ENCODE data around the gene CRTC3. TPM values are rescaled to one million over a fixed set of nuclear protein-coding genes. Genes with fewer than 3 reads are reported as not detected.

CRTC3 gene, protein sequence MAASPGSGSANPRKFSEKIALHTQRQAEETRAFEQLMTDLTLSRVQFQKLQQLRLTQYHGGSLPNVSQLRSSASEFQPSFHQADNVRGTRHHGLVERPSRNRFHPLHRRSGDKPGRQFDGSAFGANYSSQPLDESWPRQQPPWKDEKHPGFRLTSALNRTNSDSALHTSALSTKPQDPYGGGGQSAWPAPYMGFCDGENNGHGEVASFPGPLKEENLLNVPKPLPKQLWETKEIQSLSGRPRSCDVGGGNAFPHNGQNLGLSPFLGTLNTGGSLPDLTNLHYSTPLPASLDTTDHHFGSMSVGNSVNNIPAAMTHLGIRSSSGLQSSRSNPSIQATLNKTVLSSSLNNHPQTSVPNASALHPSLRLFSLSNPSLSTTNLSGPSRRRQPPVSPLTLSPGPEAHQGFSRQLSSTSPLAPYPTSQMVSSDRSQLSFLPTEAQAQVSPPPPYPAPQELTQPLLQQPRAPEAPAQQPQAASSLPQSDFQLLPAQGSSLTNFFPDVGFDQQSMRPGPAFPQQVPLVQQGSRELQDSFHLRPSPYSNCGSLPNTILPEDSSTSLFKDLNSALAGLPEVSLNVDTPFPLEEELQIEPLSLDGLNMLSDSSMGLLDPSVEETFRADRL
- total RNA-seq (2012; rRNA removed) = 10.9 and 11.6 TPM in 2 replicates

GRCh38 chr15:90529371-90530249, at the start of gene CRTC3:
Gene CRTC3 (plus strand): TSS chr15:90529923. CDS start chr15:90530072, 149 bp downstream.
- Histone ChIP-seq H3K36me3 (ENCODE audit: insufficient read depth, low read length) (no peaks in the 10 kb centered on the region), H3K27me3 (ENCODE audit: control insufficient read depth, insufficient read depth, low read length) (no peaks in the 10 kb centered on the region)

GRCh38 chr15:90481023-90481422, 48.7 kb upstream of the CRTC3 start:
- Histone ChIP-seq H3K27me3 (ENCODE audit: control insufficient read depth, insufficient read depth, low read length) (no peaks in the 10 kb centered on the region), H3K4me1 (ENCODE audit: control insufficient read depth, insufficient read depth, low read length) (no peaks in the 10 kb centered on the region), H3K9me3 (replicated peaks; ENCODE audit: low read length) (no peaks in the 10 kb centered on the region), H3K4me3 (ENCODE audit: low read length) (no peak overlapping the region), H3K36me3 (ENCODE audit: insufficient read depth, low read length) (peaks cover 90% of the 10 kb centered on the region), H3K4me2 (ENCODE audit: low read length) (no peak overlapping the region), H3K9ac (ENCODE audit: low read depth, low read length) (no peak overlapping the region)

More at GRCh38 chr15:90529371-90530249, at the start of gene CRTC3:
- peak within 1 kb of the TSS; percentile 82 for H3K4me3 ChIP-seq (ENCODE audit: low read length)
- peak within 1 kb of the TSS; percentile 90 for H3K9ac ChIP-seq (ENCODE audit: low read depth, low read length)
- peak within 1 kb of the TSS; percentile 92 for H3K4me2 ChIP-seq (ENCODE audit: low read length)
- H3K9me3 ChIP-seq (replicated peaks; ENCODE audit: low read length) = no peaks in the 10 kb centered on the region
- H3K4me1 ChIP-seq (ENCODE audit: control insufficient read depth, insufficient read depth, low read length) = peaks cover 14% of the 10 kb centered on the region

- H3K4me1 ChIP-seq (ENCODE audit: control insufficient read depth, insufficient read depth, low read length) = no peaks in the 10 kb centered on the region
- no peak overlapping the region for H3K4me2 ChIP-seq (ENCODE audit: low read length)
- H3K27me3 ChIP-seq (ENCODE audit: control insufficient read depth, insufficient read depth, low read length) = no peaks in the 10 kb centered on the region
- H3K9ac ChIP-seq (ENCODE audit: low read depth, low read length) = no peak overlapping the region
- no peak overlapping the region for H3K4me3 ChIP-seq (ENCODE audit: low read length)
- H3K9me3 ChIP-seq (replicated peaks; ENCODE audit: low read length) = no peaks in the 10 kb centered on the region
- peaks cover 90% of the 10 kb centered on the region for H3K36me3 ChIP-seq (ENCODE audit: insufficient read depth, low read length)
These were observed 47.4 kb upstream of the CRTC3 start for GRCh38 chr15:90482124-90483011.

DNA sequence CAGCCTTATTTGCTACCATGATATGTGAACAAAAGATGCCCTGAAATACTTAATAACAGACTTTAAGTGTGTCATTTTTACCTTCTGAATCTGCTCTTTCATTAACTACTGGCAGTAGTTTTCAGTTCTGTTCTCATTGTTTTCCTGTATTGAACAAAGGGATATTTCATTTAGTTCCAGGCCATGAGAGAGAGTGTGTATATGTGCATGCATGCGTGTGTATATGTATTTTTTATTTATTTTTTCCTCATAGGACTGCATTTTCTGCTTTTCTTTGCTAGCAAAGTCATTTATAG, 46.8 kb upstream of the CRTC3 start:
- no peak overlapping the region for H3K4me3 ChIP-seq (ENCODE audit: low read length)
- peaks cover 89% of the 10 kb centered on the region for H3K36me3 ChIP-seq (ENCODE audit: insufficient read depth, low read length)
- H3K9me3 ChIP-seq (replicated peaks; ENCODE audit: low read length) = no peaks in the 10 kb centered on the region
- no peak overlapping the region for H3K4me2 ChIP-seq (ENCODE audit: low read length)
- H3K9ac ChIP-seq (ENCODE audit: low read depth, low read length) = no peak overlapping the region
- no peaks in the 10 kb centered on the region for H3K27me3 ChIP-seq (ENCODE audit: control insufficient read depth, insufficient read depth, low read length)
- no peaks in the 10 kb centered on the region for H3K4me1 ChIP-seq (ENCODE audit: control insufficient read depth, insufficient read depth, low read length)

GRCh38 chr15:90483637-90484036, 46.1 kb upstream of the CRTC3 start:
- H3K36me3 ChIP-seq (ENCODE audit: insufficient read depth, low read length) = peaks cover 86% of the 10 kb centered on the region
- H3K4me1 ChIP-seq (ENCODE audit: control insufficient read depth, insufficient read depth, low read length) = no peaks in the 10 kb centered on the region
- no peaks in the 10 kb centered on the region for H3K27me3 ChIP-seq (ENCODE audit: control insufficient read depth, insufficient read depth, low read length)
- H3K4me2 ChIP-seq (ENCODE audit: low read length) = no peak overlapping the region
- no peak overlapping the region for H3K9ac ChIP-seq (ENCODE audit: low read depth, low read length)
- no peak overlapping the region for H3K4me3 ChIP-seq (ENCODE audit: low read length)
- H3K9me3 ChIP-seq (replicated peaks; ENCODE audit: low read length) = no peaks in the 10 kb centered on the region

GRCh38 chr15:90487186-90487585, 42.5 kb upstream of the CRTC3 start:
- no peak overlapping the region for H3K4me3 ChIP-seq (ENCODE audit: low read length)
- no peaks in the 10 kb centered on the region for H3K9me3 ChIP-seq (replicated peaks; ENCODE audit: low read length)
- no peak overlapping the region for H3K9ac ChIP-seq (ENCODE audit: low read depth, low read length)
- H3K27me3 ChIP-seq (ENCODE audit: control insufficient read depth, insufficient read depth, low read length) = no peaks in the 10 kb centered on the region
- no peaks in the 10 kb centered on the region for H3K4me1 ChIP-seq (ENCODE audit: control insufficient read depth, insufficient read depth, low read length)
- H3K4me2 ChIP-seq (ENCODE audit: low read length) = no peak overlapping the region
- H3K36me3 ChIP-seq (ENCODE audit: insufficient read depth, low read length) = peaks cover 89% of the 10 kb centered on the region

- no peaks in the 10 kb centered on the region for H3K27me3 ChIP-seq (ENCODE audit: control insufficient read depth, insufficient read depth, low read length)
- peaks cover 91% of the 10 kb centered on the region for H3K36me3 ChIP-seq (ENCODE audit: insufficient read depth, low read length)
- H3K4me1 ChIP-seq (ENCODE audit: control insufficient read depth, insufficient read depth, low read length) = no peaks in the 10 kb centered on the region
- no peak overlapping the region for H3K4me2 ChIP-seq (ENCODE audit: low read length)
- no peaks in the 10 kb centered on the region for H3K9me3 ChIP-seq (replicated peaks; ENCODE audit: low read length)
- H3K4me3 ChIP-seq (ENCODE audit: low read length) = no peak overlapping the region
- no peak overlapping the region for H3K9ac ChIP-seq (ENCODE audit: low read depth, low read length)
These were observed 40.2 kb upstream of the CRTC3 start for GRCh38 chr15:90489514-90489913.

- Histone ChIP-seq H3K9me3 (replicated peaks; ENCODE audit: low read length) (no peaks in the 10 kb centered on the region), H3K9ac (ENCODE audit: low read depth, low read length) (no peak overlapping the region), H3K36me3 (ENCODE audit: insufficient read depth, low read length) (peaks cover 91% of the 10 kb centered on the region), H3K4me1 (ENCODE audit: control insufficient read depth, insufficient read depth, low read length) (no peaks in the 10 kb centered on the region), H3K27me3 (ENCODE audit: control insufficient read depth, insufficient read depth, low read length) (no peaks in the 10 kb centered on the region), H3K4me3 (ENCODE audit: low read length) (no peak overlapping the region), H3K4me2 (ENCODE audit: low read length) (no peak overlapping the region)
These were observed 39.8 kb upstream of the CRTC3 start for GRCh38 chr15:90489944-90490343.

DNA sequence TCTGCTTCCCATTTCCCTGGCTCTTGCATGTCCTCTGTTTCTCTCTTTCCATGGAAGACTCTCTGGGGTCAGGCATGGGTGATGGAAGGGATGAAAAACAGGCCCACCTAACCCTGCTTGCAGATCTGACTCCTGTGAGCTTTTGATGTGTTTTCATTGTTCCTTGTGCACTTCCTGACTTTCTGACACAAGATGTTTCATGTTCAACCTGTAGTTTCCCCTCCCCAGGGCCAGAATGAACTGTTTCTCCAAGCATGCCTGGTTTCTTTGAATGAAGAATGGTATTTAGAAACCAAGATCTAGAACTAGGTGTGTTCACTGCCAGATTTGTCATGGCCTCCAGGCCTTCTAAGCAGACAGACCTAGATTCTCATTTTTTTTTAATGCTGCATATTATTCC, 36.1 kb upstream of the CRTC3 start:
- Histone ChIP-seq H3K9ac (ENCODE audit: low read depth, low read length) (no peak overlapping the region), H3K36me3 (ENCODE audit: insufficient read depth, low read length) (peaks cover 82% of the 10 kb centered on the region), H3K27me3 (ENCODE audit: control insufficient read depth, insufficient read depth, low read length) (no peaks in the 10 kb centered on the region), H3K4me1 (ENCODE audit: control insufficient read depth, insufficient read depth, low read length) (no peaks in the 10 kb centered on the region), H3K4me2 (ENCODE audit: low read length) (no peak overlapping the region), H3K9me3 (replicated peaks; ENCODE audit: low read length) (no peaks in the 10 kb centered on the region), H3K4me3 (ENCODE audit: low read length) (no peak overlapping the region)

- Histone ChIP-seq H3K27me3 (ENCODE audit: control insufficient read depth, insufficient read depth, low read length) (no peaks in the 10 kb centered on the region), H3K4me1 (ENCODE audit: control insufficient read depth, insufficient read depth, low read length) (no peaks in the 10 kb centered on the region), H3K36me3 (ENCODE audit: insufficient read depth, low read length) (peaks cover 84% of the 10 kb centered on the region), H3K4me3 (ENCODE audit: low read length) (no peak overlapping the region), H3K4me2 (ENCODE audit: low read length) (no peak overlapping the region), H3K9me3 (replicated peaks; ENCODE audit: low read length) (no peaks in the 10 kb centered on the region), H3K9ac (ENCODE audit: low read depth, low read length) (no peak overlapping the region)
These were observed 34.7 kb upstream of the CRTC3 start for GRCh38 chr15:90495067-90495466.

DNA sequence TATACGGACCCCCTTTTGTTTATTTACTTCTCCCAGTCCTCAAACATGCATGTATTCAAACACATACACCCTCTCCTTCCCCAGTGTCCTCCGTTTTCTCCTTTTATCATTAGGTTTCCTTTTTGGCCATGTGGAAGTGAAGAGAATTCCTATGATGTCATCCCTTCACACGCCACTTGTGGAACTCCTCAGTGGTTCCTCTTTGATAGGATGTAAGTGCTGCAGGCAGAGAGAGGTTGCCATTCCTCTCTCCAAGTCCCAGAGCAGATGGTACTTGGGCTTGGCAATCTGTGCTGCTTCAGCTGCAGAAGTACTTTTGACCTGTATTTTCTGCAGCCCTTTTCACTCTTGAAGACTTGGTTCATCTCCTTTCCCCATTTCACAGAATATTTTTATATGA, 32.9 kb upstream of the CRTC3 start:
- no peak overlapping the region for H3K4me2 ChIP-seq (ENCODE audit: low read length)
- no peak overlapping the region for H3K4me3 ChIP-seq (ENCODE audit: low read length)
- no peaks in the 10 kb centered on the region for H3K4me1 ChIP-seq (ENCODE audit: control insufficient read depth, insufficient read depth, low read length)
- H3K9me3 ChIP-seq (replicated peaks; ENCODE audit: low read length) = no peaks in the 10 kb centered on the region
- H3K36me3 ChIP-seq (ENCODE audit: insufficient read depth, low read length) = peaks cover 82% of the 10 kb centered on the region
- no peak overlapping the region for H3K9ac ChIP-seq (ENCODE audit: low read depth, low read length)
- no peaks in the 10 kb centered on the region for H3K27me3 ChIP-seq (ENCODE audit: control insufficient read depth, insufficient read depth, low read length)
